PC-9 (cell line): ENCODE results near the gene GBGT1.

Experiments
- EZH2 ChIP-seq: fragments of 200-600 bp; sonication (generic); IDR thresholded peaks from 2 replicates; pipeline ENCODE4 v1.8.0; 2017; ENCODE audit warnings: antibody characterized with exemption, low read depth
- TF ChIP-seq, protein P1 (sequence below): fragments of 200-600 bp; sonication (generic); conservative IDR thresholded peaks from 2 replicates; pipeline ENCODE4 v1.6.1; 2017; ENCODE audit warnings: mixed run types, antibody characterized with exemption, mild to moderate bottlenecking, moderate library complexity

DNA sequence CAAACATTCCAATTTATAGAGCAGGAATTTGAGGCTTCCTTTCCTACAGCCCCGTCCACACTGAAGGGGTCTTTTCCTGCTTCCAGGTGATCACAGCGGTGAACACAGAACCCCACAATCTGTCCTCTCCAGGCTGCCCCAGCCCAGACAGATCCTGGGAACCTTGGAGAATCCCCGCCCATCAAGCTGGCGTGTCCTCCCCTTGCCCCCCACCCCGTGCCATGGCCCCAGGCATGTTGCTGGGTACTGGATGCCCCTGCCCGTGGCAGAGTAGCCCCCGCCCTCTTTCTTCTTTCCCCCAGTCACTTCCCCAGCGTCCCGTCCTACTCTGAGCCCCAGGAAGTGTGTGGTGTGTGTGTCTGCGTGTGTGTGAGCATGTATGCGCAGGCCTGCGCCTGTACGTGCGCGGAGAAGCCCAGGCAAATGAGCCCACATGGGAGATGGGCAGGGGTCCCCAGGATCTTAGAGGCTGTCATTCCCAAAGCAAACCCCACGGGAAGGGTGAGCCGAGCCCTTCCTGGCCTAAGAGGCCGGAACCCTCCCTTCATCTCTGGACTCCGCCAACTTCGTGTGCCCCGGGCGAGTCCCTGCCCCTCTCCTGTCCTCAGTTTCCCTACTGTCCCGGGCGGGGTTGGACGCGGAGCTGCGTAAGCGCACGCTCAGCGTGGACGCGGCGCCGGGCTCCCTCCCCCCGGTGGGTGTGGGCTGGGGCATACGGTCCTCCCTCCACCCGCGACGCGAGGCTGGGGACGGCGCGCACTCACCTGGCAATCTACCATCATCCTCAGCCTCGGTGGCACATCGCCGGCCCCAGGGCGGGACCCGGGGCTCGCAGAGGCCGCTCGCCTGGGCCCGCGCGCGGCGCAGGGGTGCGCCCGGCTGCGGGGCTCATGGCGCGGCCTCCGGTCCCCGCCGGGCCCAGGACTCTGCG, 15.2 kb downstream of the GBGT1 start:
- TF ChIP-seq, protein P1, sequence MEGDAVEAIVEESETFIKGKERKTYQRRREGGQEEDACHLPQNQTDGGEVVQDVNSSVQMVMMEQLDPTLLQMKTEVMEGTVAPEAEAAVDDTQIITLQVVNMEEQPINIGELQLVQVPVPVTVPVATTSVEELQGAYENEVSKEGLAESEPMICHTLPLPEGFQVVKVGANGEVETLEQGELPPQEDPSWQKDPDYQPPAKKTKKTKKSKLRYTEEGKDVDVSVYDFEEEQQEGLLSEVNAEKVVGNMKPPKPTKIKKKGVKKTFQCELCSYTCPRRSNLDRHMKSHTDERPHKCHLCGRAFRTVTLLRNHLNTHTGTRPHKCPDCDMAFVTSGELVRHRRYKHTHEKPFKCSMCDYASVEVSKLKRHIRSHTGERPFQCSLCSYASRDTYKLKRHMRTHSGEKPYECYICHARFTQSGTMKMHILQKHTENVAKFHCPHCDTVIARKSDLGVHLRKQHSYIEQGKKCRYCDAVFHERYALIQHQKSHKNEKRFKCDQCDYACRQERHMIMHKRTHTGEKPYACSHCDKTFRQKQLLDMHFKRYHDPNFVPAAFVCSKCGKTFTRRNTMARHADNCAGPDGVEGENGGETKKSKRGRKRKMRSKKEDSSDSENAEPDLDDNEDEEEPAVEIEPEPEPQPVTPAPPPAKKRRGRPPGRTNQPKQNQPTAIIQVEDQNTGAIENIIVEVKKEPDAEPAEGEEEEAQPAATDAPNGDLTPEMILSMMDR, result no peak
- no peak for TF ChIP-seq EZH2
